ENCODE data around the gene CLEC3B.

DNA sequence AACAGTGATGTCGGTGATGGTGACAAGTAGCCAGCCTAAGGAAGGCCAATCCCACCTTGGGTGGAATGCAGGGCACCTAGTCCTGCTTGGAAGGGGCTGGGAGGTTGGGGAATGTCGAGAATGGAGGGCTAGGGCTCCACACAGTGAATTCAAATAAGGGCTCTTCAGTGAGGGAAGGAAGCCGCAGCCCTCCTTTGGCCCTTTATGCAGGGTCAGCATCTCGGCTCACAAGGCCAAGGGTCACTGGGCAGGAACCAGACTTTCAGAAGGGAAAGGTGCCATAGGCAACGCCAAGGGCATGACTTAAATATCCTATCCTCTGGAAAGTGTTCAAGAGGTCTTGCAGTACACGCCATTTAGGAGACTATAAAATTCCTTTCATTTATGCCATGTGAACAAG, 56.9 kb downstream of the CLEC3B start:
- TF ChIP-seq POLR2A (IDR thresholded peaks at IDR 0.05; ENCODE audit: low read depth, low read length) (no peak), POLR2AphosphoS5 (IDR thresholded peaks at IDR 0.05; ENCODE audit: low read depth, low read length) (no peak), TAF1 (IDR thresholded peaks at IDR 0.05; ENCODE audit: low read depth, low read length) (no peak), SPI1 (IDR thresholded peaks at IDR 0.05; ENCODE audit: low read depth, low read length) (no peak), PAX5 (IDR thresholded peaks at IDR 0.05; ENCODE audit: insufficient read depth, low read length, severe bottlenecking) (no peak)

All from GM12891 (cell line).